Smooth muscle cell (in vitro differentiated cells): Measurements from ENCODE around the gene CYFIP1. TPM values are rescaled to one million over a fixed set of nuclear protein-coding genes. Genes with fewer than 3 reads are reported as not detected.

ENCODE experiments used
- DNase-seq: peaks from one replicate; lab custom pipeline; 2025; ENCODE audit not compliant: unreplicated experiment; lab: John Stamatoyannopoulos, UW
- H2AFZ ChIP-seq: fragments of 200-600 bp; sonication (generic); 2 replicates; pipeline ENCODE4 v1.6.0; 2016; ENCODE audit warnings: antibody characterized with exemption, low read depth, mild to moderate bottlenecking
- H3F3A ChIP-seq: fragments of 200-600 bp; sonication (generic); 2 replicates; pipeline ENCODE4 v1.6.0; 2017; ENCODE audit warnings: antibody characterized with exemption, low read depth
- H3K27ac ChIP-seq: fragments of 200-600 bp; sonication (generic); 2 replicates; pipeline ENCODE4 v1.5.1; 2016; ENCODE audit warnings: low read depth, mild to moderate bottlenecking
- H3K27me3 ChIP-seq: fragments of 200-600 bp; sonication (generic); 2 replicates; pipeline ENCODE4 v1.6.1; 2016; ENCODE audit warnings: low read depth, mild to moderate bottlenecking
- H3K36me3 ChIP-seq: fragments of 200-600 bp; sonication (generic); 2 replicates; pipeline ENCODE4 v1.5.1; 2016; ENCODE audit warnings: low read depth
- H3K4me1 ChIP-seq: fragments of 200-600 bp; sonication (generic); 2 replicates; pipeline ENCODE4 v1.5.1; 2016; ENCODE audit warnings: low read depth
- H3K4me2 ChIP-seq: fragments of 200-600 bp; sonication (generic); 2 replicates; pipeline ENCODE4 v1.6.0; 2016; ENCODE audit warnings: mild to moderate bottlenecking
- H3K4me3 ChIP-seq: fragments of 200-600 bp; sonication (generic); 2 replicates; pipeline ENCODE4 v1.5.1; 2016; ENCODE audit warnings: mild to moderate bottlenecking
- H3K79me2 ChIP-seq: fragments of 200-600 bp; sonication (generic); 2 replicates; pipeline ENCODE4 v1.6.0; 2016; ENCODE audit warnings: low read depth, mild to moderate bottlenecking
- H3K9ac ChIP-seq: fragments of 200-600 bp; sonication (generic); 2 replicates; pipeline ENCODE4 v1.6.0; 2016; ENCODE audit warnings: low read depth
- H3K9me3 ChIP-seq: fragments of 200-600 bp; sonication (generic); replicated peaks from 2 replicates; pipeline ENCODE4 v1.5.1; 2016; ENCODE audit warnings: low read depth
- H4K20me1 ChIP-seq: fragments of 200-600 bp; sonication (generic); 2 replicates; pipeline ENCODE4 v1.6.0; 2016; ENCODE audit warnings: low read depth
- CTCF ChIP-seq: fragments of 200-600 bp; sonication (generic); IDR thresholded peaks from 2 replicates; pipeline ENCODE4 v1.5.1; 2017; ENCODE audit warnings: borderline replicate concordance, mild to moderate bottlenecking, antibody characterized with exemption; ENCODE audit not compliant: insufficient read depth, poor library complexity, severe bottlenecking
- WGBS: methylation state at CpG from one replicate; pipeline ENCODE4 v1.1.7; 2016; ENCODE audit warnings: low lambda C conversion rate; 5-methylcytosine and 5-hydroxymethylcytosine counted together
- polyA plus RNA-seq: library from polyadenylated mRNA; unstranded; fragments of >200 nt; fragmentation: Nextera tagmentation; extraction: Ambion mirVana; gene quantifications from 2 replicates; pipeline ENCODE4 v1.2.1, GENCODE V29; 2016
- total RNA-seq: library from RNA; depleted of rRNA; stranded (reverse); fragments of >200 nt; gene quantifications from 2 replicates; pipeline ENCODE4 v1.2.3, GENCODE V29; 2014

Gene CYFIP1
- total and polyA plus RNA-seq, 2 experiments from 2014 or later, result 65.2 to 67.6 TPM

- Histone ChIP-seq H3K36me3 (no peaks in the 10 kb centered on the region), H3K27ac (no peak overlapping the region), H4K20me1 (peaks cover 98% of the 10 kb centered on the region), H3K79me2 (peaks cover 95% of the 10 kb centered on the region), H3K4me2 (no peak overlapping the region), H2AFZ (no peak overlapping the region), H3F3A (no peaks in the 10 kb centered on the region), H3K27me3 (no peaks in the 10 kb centered on the region), H3K4me1 (no peaks in the 10 kb centered on the region), H3K9ac (no peak overlapping the region), H3K4me3 (no peak overlapping the region), H3K9me3 (no peaks in the 10 kb centered on the region)
- WGBS, result 83% methylated on average over 6 of the region's 6 CpGs
- no peak for DNase-seq
- no peak for TF ChIP-seq CTCF
These were observed 24.5 kb downstream of the CYFIP1 start for GRCh38 chr15:22955544-22956119.

- Histone ChIP-seq H3K4me2 (no peak overlapping the region), H3K79me2 (peaks cover 95% of the 10 kb centered on the region), H3K9ac (no peak overlapping the region), H3K36me3 (no peaks in the 10 kb centered on the region), H3K27ac (no peak overlapping the region), H2AFZ (no peak overlapping the region), H3F3A (no peaks in the 10 kb centered on the region), H3K4me1 (no peaks in the 10 kb centered on the region), H4K20me1 (peaks cover 98% of the 10 kb centered on the region), H3K9me3 (no peaks in the 10 kb centered on the region), H3K4me3 (no peak overlapping the region), H3K27me3 (no peaks in the 10 kb centered on the region)
- no peak for TF ChIP-seq CTCF
- WGBS, result 88% methylated on average over 14 of the region's 14 CpGs
- DNase-seq, result no peak
These were observed 25.2 kb downstream of the CYFIP1 start for GRCh38 chr15:22954798-22955543.

GRCh38 chr15:22954326-22954725 is 25.8 kb downstream of the CYFIP1 start:
- Histone ChIP-seq H3K36me3 (no peaks in the 10 kb centered on the region), H3K27ac (no peak overlapping the region), H4K20me1 (peaks cover 98% of the 10 kb centered on the region), H2AFZ (no peak overlapping the region), H3K9me3 (no peaks in the 10 kb centered on the region), H3K27me3 (no peaks in the 10 kb centered on the region), H3K9ac (no peak overlapping the region), H3F3A (no peaks in the 10 kb centered on the region), H3K4me2 (no peak overlapping the region), H3K4me3 (no peak overlapping the region), H3K4me1 (peaks cover 4% of the 10 kb centered on the region), H3K79me2 (peaks cover 95% of the 10 kb centered on the region)
- no peak for TF ChIP-seq CTCF
- WGBS, result 95% methylated on average over 12 of the region's 12 CpGs
- no peak for DNase-seq
